ENCODE data around the gene SLC13A5.

SLC13A5 gene

DNA sequence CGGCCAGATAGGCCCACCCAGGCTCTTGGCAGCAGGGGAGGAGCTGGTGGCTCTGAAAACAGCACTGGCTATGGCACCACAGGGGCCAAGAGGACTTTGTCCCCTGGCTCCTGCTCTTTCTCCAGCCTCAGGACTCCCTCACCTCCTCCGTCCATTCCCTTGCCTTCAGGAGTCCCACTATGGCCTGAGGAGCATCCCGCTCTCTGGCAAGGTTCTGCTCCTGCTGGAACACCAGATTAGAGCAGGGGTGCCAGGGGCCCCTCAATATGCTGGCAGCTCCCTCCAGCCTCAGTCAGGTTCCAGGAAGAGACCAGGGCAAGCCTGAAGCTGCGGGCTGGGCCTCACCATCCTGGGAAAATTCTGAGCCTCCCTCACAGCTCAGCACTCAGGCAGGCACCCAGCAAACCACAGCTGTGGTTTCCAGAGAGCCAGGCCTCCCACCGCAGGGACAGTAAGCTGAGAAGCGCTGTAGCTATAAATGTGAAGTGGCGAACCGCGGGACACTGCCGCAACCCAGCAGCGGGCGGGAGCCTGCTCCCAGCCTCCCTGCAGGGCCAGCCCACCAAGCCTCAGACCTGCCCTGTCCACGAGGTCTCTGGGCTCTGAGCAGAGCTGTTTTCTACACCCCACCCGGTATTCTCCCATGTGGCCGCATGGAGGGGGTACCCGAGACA is 35.9 kb downstream of the SLC13A5 start:
- TF ChIP-seq, protein P1, sequence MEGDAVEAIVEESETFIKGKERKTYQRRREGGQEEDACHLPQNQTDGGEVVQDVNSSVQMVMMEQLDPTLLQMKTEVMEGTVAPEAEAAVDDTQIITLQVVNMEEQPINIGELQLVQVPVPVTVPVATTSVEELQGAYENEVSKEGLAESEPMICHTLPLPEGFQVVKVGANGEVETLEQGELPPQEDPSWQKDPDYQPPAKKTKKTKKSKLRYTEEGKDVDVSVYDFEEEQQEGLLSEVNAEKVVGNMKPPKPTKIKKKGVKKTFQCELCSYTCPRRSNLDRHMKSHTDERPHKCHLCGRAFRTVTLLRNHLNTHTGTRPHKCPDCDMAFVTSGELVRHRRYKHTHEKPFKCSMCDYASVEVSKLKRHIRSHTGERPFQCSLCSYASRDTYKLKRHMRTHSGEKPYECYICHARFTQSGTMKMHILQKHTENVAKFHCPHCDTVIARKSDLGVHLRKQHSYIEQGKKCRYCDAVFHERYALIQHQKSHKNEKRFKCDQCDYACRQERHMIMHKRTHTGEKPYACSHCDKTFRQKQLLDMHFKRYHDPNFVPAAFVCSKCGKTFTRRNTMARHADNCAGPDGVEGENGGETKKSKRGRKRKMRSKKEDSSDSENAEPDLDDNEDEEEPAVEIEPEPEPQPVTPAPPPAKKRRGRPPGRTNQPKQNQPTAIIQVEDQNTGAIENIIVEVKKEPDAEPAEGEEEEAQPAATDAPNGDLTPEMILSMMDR (IDR thresholded peaks at IDR 0.05; ENCODE audit: low read depth, low read length) = no peak
- H3K4me3 ChIP-seq (ENCODE audit: low read depth, low read length) = no peak overlapping the region

DNA sequence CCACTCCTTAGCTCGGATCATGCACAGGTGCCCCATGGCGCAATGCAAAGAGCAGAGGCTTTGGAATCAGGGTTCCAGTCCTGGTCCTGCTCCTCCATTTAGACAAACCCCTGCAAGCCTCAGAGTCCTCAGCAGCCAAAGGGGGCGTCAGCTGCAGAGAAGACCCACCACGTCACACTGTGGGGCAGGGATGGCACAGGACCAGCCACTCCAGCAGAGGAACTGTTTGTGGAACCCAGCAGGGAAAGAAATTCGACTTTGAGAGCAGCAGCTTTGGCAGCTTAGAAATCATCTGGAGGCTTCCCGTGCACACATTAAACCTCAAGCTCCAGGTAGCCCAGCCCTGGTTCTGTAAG is 36.4 kb downstream of the SLC13A5 start:
- TF ChIP-seq, protein P1 (IDR thresholded peaks at IDR 0.05; ENCODE audit: low read depth, low read length) = no peak
- no peak overlapping the region for H3K4me3 ChIP-seq (ENCODE audit: low read depth, low read length)

DNA sequence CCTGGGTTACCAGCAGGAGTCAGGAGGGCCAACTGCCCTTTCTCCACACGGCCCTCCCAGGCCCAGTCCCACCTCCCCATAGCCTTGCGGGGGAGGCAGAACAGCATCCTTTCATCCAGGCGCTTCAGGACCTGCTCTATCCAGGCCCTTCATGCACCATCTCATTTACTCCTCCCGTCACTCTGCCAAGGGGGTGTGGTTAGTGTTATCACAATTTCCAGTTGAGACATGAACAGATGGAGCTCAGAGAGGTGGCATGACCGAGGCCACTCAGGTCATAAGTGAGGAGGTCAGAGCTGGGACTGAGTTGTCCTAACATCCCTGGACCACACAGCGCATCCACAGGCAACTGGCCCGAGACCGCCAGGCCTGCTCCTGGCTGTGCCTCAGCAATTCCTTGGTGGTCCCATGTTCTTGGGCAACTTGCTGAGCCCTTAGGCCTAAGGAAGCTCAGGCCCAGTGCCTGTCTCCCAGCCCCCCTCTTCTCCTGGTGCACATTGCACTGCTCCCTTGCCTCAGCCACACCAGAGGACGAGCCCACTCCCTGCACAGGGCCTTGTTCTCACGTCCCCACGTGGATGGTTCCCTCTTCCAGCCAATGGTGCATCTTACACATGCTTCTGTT is 37.9 kb downstream of the SLC13A5 start:
- no peak overlapping the region for H3K4me3 ChIP-seq (ENCODE audit: low read depth, low read length)
- TF ChIP-seq, protein P1 (IDR thresholded peaks at IDR 0.05; ENCODE audit: low read depth, low read length) = no peak

DNA sequence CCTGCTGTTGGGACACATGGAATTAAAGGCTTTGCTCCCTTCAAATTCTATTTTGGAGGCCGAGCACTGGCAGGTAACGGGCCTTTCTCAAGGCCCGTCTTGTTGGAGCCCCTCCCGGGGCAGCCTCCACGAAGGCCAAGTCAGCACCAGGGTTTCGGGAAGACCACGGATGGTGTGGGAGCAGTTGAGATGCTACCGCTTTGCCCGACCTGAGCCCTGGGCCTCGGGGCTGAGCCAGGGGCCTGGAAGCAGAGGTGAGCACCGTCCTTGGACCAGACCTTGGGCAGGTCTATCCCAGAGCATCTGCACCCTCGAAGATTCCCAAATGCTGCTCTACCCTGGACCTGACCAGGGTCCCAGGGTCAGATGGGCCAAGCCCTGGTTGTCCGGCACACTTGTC is 38.6 kb downstream of the SLC13A5 start:
- no peak overlapping the region for H3K4me3 ChIP-seq (ENCODE audit: low read depth, low read length)
- TF ChIP-seq, protein P1 (IDR thresholded peaks at IDR 0.05; ENCODE audit: low read depth, low read length) = no peak

DNA sequence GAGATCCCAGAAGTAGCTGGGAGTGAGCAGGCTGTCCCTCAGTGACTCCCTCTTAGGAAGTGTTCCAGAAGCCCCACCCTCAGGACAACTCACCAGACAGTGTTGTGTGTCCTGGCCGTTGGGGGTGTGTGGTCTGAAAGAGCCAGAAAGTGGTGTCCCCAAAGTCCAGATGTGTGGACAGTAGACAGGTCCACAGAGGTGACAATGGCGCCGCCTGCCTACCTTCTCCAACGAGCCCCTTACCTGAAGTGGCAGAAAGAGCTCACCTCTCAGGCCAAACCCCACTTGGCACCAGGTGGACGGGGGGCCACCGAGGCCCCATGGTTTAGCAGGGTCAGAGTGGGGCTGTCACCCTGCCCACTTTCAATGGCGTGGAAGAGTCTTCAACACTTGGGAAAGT is 41.7 kb downstream of the SLC13A5 start:
- TF ChIP-seq, protein P1 (IDR thresholded peaks at IDR 0.05; ENCODE audit: low read depth, low read length) = no peak
- no peak overlapping the region for H3K4me3 ChIP-seq (ENCODE audit: low read depth, low read length)

DNA sequence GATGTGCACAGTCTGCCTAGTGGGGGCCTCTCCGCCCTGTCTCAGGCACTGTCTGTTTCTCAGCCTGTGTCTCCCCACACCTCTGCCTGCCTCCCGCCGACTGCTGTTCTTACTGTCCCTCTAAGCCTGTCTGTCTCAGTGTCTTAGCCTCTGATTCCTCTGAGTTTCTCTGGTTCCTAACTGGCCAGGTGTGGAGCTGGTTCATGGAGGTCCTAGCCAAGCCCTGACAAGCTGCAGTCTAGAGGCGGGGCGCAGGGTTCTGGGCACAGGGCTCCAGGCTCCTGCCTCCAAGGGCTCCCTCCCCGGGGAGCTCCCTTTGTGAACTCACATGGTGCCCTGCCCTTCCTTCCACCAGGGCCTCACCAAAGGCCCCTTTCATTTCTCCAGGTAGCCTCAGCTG is 42.2 kb downstream of the SLC13A5 start:
- no peak overlapping the region for H3K4me3 ChIP-seq (ENCODE audit: low read depth, low read length)
- TF ChIP-seq, protein P1 (IDR thresholded peaks at IDR 0.05; ENCODE audit: low read depth, low read length) = no peak

DNA sequence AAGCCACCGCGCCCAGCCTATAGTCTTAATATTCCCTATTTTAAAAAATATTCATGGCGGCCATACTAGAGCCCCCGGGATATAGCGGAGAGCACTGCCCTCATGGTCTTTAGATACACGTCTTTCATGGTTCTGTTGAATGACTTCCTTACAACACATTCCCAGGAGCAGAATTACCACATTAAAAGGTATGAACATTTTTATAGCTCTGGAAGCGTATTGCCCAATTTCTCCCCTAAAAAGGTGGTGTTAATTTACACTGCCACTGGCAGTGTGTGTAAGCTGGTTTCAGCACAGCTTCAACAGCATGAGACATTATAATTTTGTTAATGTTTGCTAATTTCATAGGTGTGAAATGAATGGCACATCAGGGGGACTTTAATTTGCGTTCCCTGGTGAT is 42.6 kb downstream of the SLC13A5 start:
- no peak overlapping the region for H3K4me3 ChIP-seq (ENCODE audit: low read depth, low read length)
- TF ChIP-seq, protein P1 (IDR thresholded peaks at IDR 0.05; ENCODE audit: low read depth, low read length) = no peak
